ENCODE results near the gene TMEM183A.

DNA sequence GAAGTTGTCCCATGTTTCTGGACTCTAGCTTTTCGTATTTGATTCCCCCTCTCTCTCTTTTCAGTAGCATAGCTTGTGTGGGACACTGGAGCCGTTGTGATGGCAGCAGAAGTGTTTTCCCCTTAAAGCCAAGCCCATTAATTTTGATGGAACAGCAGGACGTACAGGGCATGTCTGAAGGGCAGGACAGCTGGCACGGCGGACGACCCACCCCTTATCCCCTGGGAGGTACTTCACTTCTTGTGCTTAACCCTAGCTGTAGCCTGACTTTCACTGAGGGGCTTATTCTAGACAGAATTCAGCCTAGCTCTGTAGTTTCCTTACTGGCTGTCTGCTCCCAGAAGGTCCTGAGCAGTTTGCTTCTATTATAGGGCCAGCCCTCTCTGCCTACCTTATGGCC is 10.5 kb downstream of the TMEM183A start:
- TF ChIP-seq POLR2A (IDR thresholded peaks at IDR 0.05; ENCODE audit: low read depth) (no peak), POLR2AphosphoS5 (IDR thresholded peaks at IDR 0.05) (no peak)

Data from esophagus muscularis mucosa (tissue), 2 donors.